Aorta (tissue), 5 donors: ENCODE data around the gene NOTCH2. TPM values are rescaled to one million over a fixed set of nuclear protein-coding genes. Genes with fewer than 3 reads are reported as not detected.

ENCODE experiments used
- ATAC-seq: fragments of 200-7000 bp; cut with Tn5 transposase; one replicate; pipeline ENCODE4 v1.9.1; 2022; ENCODE audit warnings: moderate library complexity; ENCODE audit not compliant: low FRiP score
- DNase-seq, 2 donors: peaks; one replicate each; pipeline ENCODE4 v3.0.0-alpha.2; 2020
- H3K27ac ChIP-seq, 2 donors: one replicate each; pipeline ENCODE4 v1.5.1; 2013; ENCODE audit warnings: low read length in 2 of 2, mild to moderate bottlenecking in 2 of 2, moderate library complexity in 2 of 2, control low read depth in 1 of 2, inconsistent platforms in 1 of 2, low read depth in 1 of 2
- H3K27me3 ChIP-seq, 2 donors: one replicate each; pipeline ENCODE4 v1.6.1; 2013; ENCODE audit warnings: control low read depth in 1 of 2, low read length in 1 of 2, mild to moderate bottlenecking in 1 of 2, moderate library complexity in 1 of 2; ENCODE audit not compliant: insufficient read depth in 2 of 2, control insufficient read depth in 1 of 2
- H3K36me3 ChIP-seq, 2 donors: one replicate each; pipeline ENCODE4 v1.6.1; 2013; ENCODE audit warnings: control low read depth in 1 of 2, low read length in 1 of 2, mild to moderate bottlenecking in 1 of 2; ENCODE audit not compliant: insufficient read depth in 2 of 2, control insufficient read depth in 1 of 2
- H3K4me1 ChIP-seq, 2 donors: one replicate each; pipeline ENCODE4 v1.6.1; 2013; ENCODE audit warnings: low read length in 2 of 2, control low read depth in 1 of 2, mild to moderate bottlenecking in 1 of 2, moderate library complexity in 1 of 2; ENCODE audit not compliant: insufficient read depth in 2 of 2, control insufficient read depth in 1 of 2
- H3K4me3 ChIP-seq, 2 donors: one replicate each; pipeline ENCODE4 v1.5.1; 2013; ENCODE audit warnings: low read length in 2 of 2, control low read depth in 1 of 2, mild to moderate bottlenecking in 1 of 2
- H3K9me3 ChIP-seq: one replicate; pipeline ENCODE4 v1.6.1; 2013; ENCODE audit warnings: mild to moderate bottlenecking, low read length; ENCODE audit not compliant: control insufficient read depth
- WGBS, 2 donors: extraction: QIAGEN DNeasy Blood & Tissue Kit; methylation state at CpG; one replicate each; pipeline ENCODE4 v1.1.7; 2013; 5-methylcytosine and 5-hydroxymethylcytosine counted together
- intact Hi-C, 2 donors: fragments of 100-400 bp; cut with DNase I; formaldehyde crosslinking; loops; one replicate each; pipeline versions ENCODE4 v1.14.2 to v1.15.0; 2022
- polyA plus RNA-seq, 2 donors: library from polyadenylated mRNA; stranded (reverse); fragments of 200-250 nt; gene quantifications; one replicate each; pipeline ENCODE4 v1.2.3, GENCODE V29; 2013
- total RNA-seq, 2 donors: library from RNA; stranded (reverse); fragmentation: NEBNext Ultra II Directional; extraction: Animal tissue kit (Norgen Biotek cat#: 25700); gene quantifications; one replicate each; pipeline ENCODE4 v1.2.1, GENCODE V29; 2021
- donor health status: healthy with polysubstance abuse.
- donor health status: Bipolar disorder and iron deficiency.
- donor health status: DM: no; HTN: no; CAD: no.
- donor health status: DM: no; HTN: no; CAD: no.
- donor health status: DM: yes; HTN: yes; CAD: no.

Gene NOTCH2
- total and polyA plus RNA-seq, 4 donors, result 6.8 to 216 (median 110) TPM

- DNase-seq (no peak), ATAC-seq (no peak)
- 54 to 62% methylated on average over 4 of the region's 4 CpGs for WGBS, 2 donors
- Histone ChIP-seq H3K27me3 (no peaks in the 10 kb centered on the region), H3K4me3 (no peak overlapping the region), H3K4me1 (peaks cover 17 to 25% of the 10 kb centered on the region in 2 donors), H3K36me3 (peaks cover 0 to 2% of the 10 kb centered on the region in 2 donors), H3K27ac (no peak overlapping the region), H3K9me3 (no peaks in the 10 kb centered on the region)
- intact Hi-C loops, result no loop called here
Observed at GRCh38 chr1:119960501-119960900, 109.0 kb downstream of the NOTCH2 start.

- Histone ChIP-seq H3K36me3 (peaks cover 0 to 2% of the 10 kb centered on the region in 2 donors), H3K4me1 (peaks cover 15 to 21% of the 10 kb centered on the region in 2 donors), H3K9me3 (no peaks in the 10 kb centered on the region), H3K4me3 (no peak overlapping the region), H3K27me3 (no peaks in the 10 kb centered on the region), H3K27ac (peak overlapping the region in 1 of 2 donors; percentile 28)
- no peak for DNase-seq
- ATAC-seq, result no peak
- 56 to 62% methylated on average over 7 of the region's 7 CpGs for WGBS, 2 donors
- intact Hi-C loops, result no loop called here
Observed at GRCh38 chr1:119959268-119960220, 109.9 kb downstream of the NOTCH2 start.

DNA sequence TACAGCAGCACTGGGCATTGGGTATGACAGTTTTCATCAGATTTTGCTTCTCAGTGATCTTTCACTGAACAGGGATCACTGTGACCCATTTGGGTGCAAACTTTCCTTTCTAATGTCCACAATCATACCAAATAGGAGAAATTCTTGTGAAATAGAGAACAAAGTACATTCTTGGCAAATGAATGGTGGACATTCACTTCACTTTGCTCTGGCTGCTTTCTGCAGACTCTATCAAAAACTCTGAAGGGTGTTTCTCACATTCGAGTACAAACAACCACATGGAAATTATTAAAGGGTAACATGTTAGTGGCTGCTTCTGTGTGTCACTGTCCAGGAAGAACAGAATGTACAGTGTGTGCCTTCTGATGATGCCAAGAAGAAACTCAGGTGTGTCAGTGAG is 111.2 kb downstream of the NOTCH2 start:
- no peaks in the 10 kb centered on the region for H3K27me3 ChIP-seq
- intact Hi-C loops, result no loop called here
- peak overlapping the region; percentile 3 to 33 for H3K27ac ChIP-seq
- H3K9me3 ChIP-seq, result no peaks in the 10 kb centered on the region
- ATAC-seq (no peak), DNase-seq (no peak)
- no peaks in the 10 kb centered on the region for H3K36me3 ChIP-seq
- WGBS, 2 donors, result 18 to 24% methylated on average over 1 of the region's 1 CpG
- peaks cover 15 to 21% of the 10 kb centered on the region in 2 donors for H3K4me1 ChIP-seq
- H3K4me3 ChIP-seq, result no peak overlapping the region

GRCh38 chr1:119956306-119956705 is 113.2 kb downstream of the NOTCH2 start:
- Histone ChIP-seq H3K36me3 (peaks cover 0 to 2% of the 10 kb centered on the region in 2 donors), H3K4me3 (no peak overlapping the region), H3K27me3 (no peaks in the 10 kb centered on the region), H3K4me1 (peaks cover 12 to 21% of the 10 kb centered on the region in 2 donors), H3K9me3 (no peaks in the 10 kb centered on the region), H3K27ac (no peak overlapping the region)
- DNase-seq (no peak), ATAC-seq (no peak)
- intact Hi-C loops, result no loop called here
- 4 to 16% methylated on average over 2 of the region's 2 CpGs for WGBS, 2 donors

DNA sequence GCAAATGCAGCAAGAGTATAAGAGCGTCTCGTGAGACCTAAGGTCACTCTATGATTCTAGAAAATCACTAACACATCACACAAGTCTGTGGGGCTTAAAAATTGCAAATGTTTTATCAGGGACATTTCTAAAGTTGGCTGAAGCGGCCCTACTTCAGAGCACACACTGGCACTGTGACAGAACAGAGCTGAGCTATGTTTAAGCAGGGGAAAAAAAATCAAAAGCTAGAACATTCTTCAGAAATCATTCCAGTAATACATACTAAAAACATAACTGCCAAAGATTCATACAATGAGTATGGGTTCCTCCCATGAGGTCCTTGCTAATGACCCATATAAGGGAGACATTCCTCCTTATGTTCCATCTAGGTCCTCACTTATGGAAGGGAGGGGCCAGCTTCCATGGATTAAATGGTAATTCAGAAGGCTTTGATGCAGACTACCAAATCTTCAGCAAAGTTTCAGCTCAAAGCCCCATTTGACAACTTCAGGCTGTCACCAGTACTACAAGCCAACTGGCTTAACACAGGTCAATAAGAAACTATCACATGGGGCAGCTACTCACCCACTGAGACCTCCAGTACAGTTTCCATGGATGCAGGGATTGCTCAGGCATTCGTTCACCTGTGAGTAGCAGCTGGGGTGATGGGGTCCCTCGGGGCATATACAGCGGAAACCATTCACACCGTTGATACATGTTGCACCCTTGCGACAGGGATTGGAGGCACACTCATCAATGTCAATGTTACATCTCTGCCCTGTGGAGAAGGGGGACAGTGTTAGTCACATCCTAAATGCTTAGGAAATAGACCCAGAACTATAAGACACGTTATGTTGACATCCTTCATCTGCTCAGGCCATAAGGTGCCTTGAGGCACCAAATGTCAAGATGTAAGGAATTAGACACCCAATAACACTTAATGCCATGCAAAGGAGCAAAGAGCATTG is 114.7 kb downstream of the NOTCH2 start:
- DNase-seq (no peak), ATAC-seq (peak; percentile 47)
- WGBS, 2 donors, result 53 to 58% methylated on average over 9 of the region's 9 CpGs
- Histone ChIP-seq H3K4me1 (peaks cover 12% of the 10 kb centered on the region in 2 donors), H3K27ac (peak overlapping the region in 1 of 2 donors; percentile 83), H3K36me3 (peaks cover 2 to 7% of the 10 kb centered on the region in 2 donors), H3K27me3 (no peaks in the 10 kb centered on the region), H3K4me3 (no peak overlapping the region), H3K9me3 (no peaks in the 10 kb centered on the region)
- intact Hi-C loops, result no loop called here

- peaks cover 9 to 10% of the 10 kb centered on the region in 2 donors for H3K4me1 ChIP-seq
- H3K4me3 ChIP-seq, result no peak overlapping the region
- peaks cover 4 to 10% of the 10 kb centered on the region in 2 donors for H3K36me3 ChIP-seq
- no peaks in the 10 kb centered on the region for H3K27me3 ChIP-seq
- intact Hi-C loops, result no loop called here
- DNase-seq (no peak), ATAC-seq (no peak)
- no peaks in the 10 kb centered on the region for H3K9me3 ChIP-seq
- peak overlapping the region in 1 of 2 donors; percentile 48 for H3K27ac ChIP-seq
- WGBS, 2 donors, result 87 to 89% methylated on average over 5 of the region's 5 CpGs
Observed at GRCh38 chr1:119953266-119953998, 116.0 kb downstream of the NOTCH2 start.

GRCh38 chr1:119952496-119952895 is 117.0 kb downstream of the NOTCH2 start:
- no peaks in the 10 kb centered on the region for H3K27me3 ChIP-seq
- DNase-seq (no peak), ATAC-seq (no peak)
- H3K36me3 ChIP-seq, result peaks cover 4 to 11% of the 10 kb centered on the region in 2 donors
- intact Hi-C loops, result no loop called here
- WGBS, 2 donors, result 91 to 95% methylated on average over 5 of the region's 5 CpGs
- no peaks in the 10 kb centered on the region for H3K9me3 ChIP-seq
- H3K27ac ChIP-seq, result no peak overlapping the region
- peaks cover 4 to 10% of the 10 kb centered on the region in 2 donors for H3K4me1 ChIP-seq
- no peak overlapping the region for H3K4me3 ChIP-seq
